Neuronal stem cell (in vitro differentiated cells): ENCODE data around the gene C11orf52.

Experiments
- DNase-seq: peaks from one replicate; pipeline ENCODE4 v3.0.0-alpha.2; 2013; ENCODE audit warnings: low spot score
- H2AFZ ChIP-seq: one replicate; pipeline ENCODE4 v1.6.1; 2013; ENCODE audit warnings: mild to moderate bottlenecking, low read length, inconsistent platforms
- H2AK5ac ChIP-seq: 2 replicates; pipeline ENCODE4 v1.6.1; 2013; ENCODE audit warnings: low read depth, mild to moderate bottlenecking, inconsistent platforms, low read length, moderate library complexity, mixed read lengths
- H2BK120ac ChIP-seq: 2 replicates; pipeline ENCODE4 v1.6.1; 2013; ENCODE audit warnings: low read depth, mild to moderate bottlenecking, inconsistent platforms, low read length, moderate library complexity, mixed read lengths
- H2BK12ac ChIP-seq: one replicate; pipeline ENCODE4 v1.6.1; 2013; ENCODE audit warnings: low read length, inconsistent platforms
- H2BK15ac ChIP-seq: 2 replicates; pipeline ENCODE4 v1.6.1; 2013; ENCODE audit warnings: mild to moderate bottlenecking, low read length, inconsistent platforms, mixed read lengths
- H2BK5ac ChIP-seq: one replicate; pipeline ENCODE4 v1.6.1; 2013; ENCODE audit warnings: inconsistent platforms, mild to moderate bottlenecking, low read length, moderate library complexity
- H3K14ac ChIP-seq: one replicate; pipeline ENCODE4 v1.6.1; 2013; ENCODE audit warnings: low read length, inconsistent platforms
- H3K18ac ChIP-seq: 2 replicates; pipeline ENCODE4 v1.6.1; 2013; ENCODE audit warnings: low read length, inconsistent platforms
- H3K23ac ChIP-seq: 2 replicates; pipeline ENCODE4 v1.6.1; 2013; ENCODE audit warnings: low read depth, mild to moderate bottlenecking, mixed read lengths, low read length, inconsistent platforms; ENCODE audit not compliant: poor library complexity
- H3K27ac ChIP-seq: replicated peaks from 3 replicates; pipeline ENCODE4 v1.5.1; 2013; ENCODE audit warnings: low read length, inconsistent platforms
- H3K27me3 ChIP-seq, 3 experiments: 2 replicates each; pipeline ENCODE4 v1.6.1; 2013; ENCODE audit warnings: low read length in 3 of 3, mild to moderate bottlenecking in 2 of 3, inconsistent platforms in 1 of 3, low read depth in 1 of 3, mixed read lengths in 1 of 3, moderate library complexity in 1 of 3; ENCODE audit not compliant: control insufficient read depth in 3 of 3, insufficient read depth in 3 of 3
- H3K36me3 ChIP-seq, 2 donors: replicated peaks in 1 of 2; 2 replicates each; pipeline ENCODE4 v1.6.1; 2013; ENCODE audit warnings: low read length in 2 of 2; ENCODE audit not compliant: control insufficient read depth in 2 of 2, insufficient read depth in 2 of 2
- H3K4ac ChIP-seq: 2 replicates; pipeline ENCODE4 v1.6.1; 2013; ENCODE audit warnings: inconsistent platforms, mild to moderate bottlenecking, low read length, moderate library complexity
- H3K4me1 ChIP-seq, 2 donors: 1 replicate in 1 of 2; 2 replicates in 1 of 2; pipeline ENCODE4 v1.6.1; 2013; ENCODE audit warnings: low read length in 2 of 2, low read depth in 1 of 2; ENCODE audit not compliant: control insufficient read depth in 2 of 2, insufficient read depth in 1 of 2
- H3K4me2 ChIP-seq: one replicate; pipeline ENCODE4 v1.6.1; 2013; ENCODE audit warnings: mild to moderate bottlenecking, low read length, inconsistent platforms; ENCODE audit not compliant: insufficient read depth, poor library complexity, severe bottlenecking
- H3K4me3 ChIP-seq, 2 donors: 2 replicates each; pipeline ENCODE4 v1.5.1; 2013; ENCODE audit warnings: low read length in 2 of 2, mild to moderate bottlenecking in 2 of 2, inconsistent platforms in 1 of 2, moderate library complexity in 1 of 2
- H3K79me1 ChIP-seq: one replicate; pipeline ENCODE4 v1.6.1; 2013; ENCODE audit warnings: low read depth, mild to moderate bottlenecking, inconsistent platforms, low read length, moderate library complexity
- H3K9ac ChIP-seq: one replicate; pipeline ENCODE4 v1.6.1; 2013; ENCODE audit warnings: mild to moderate bottlenecking, low read depth, low read length, inconsistent platforms; ENCODE audit not compliant: poor library complexity
- H3K9me3 ChIP-seq, 2 donors: replicated peaks in 1 of 2; 2 replicates each; pipeline versions ENCODE3 to v1.6.1; 2013; ENCODE audit warnings: low read length in 2 of 2, mild to moderate bottlenecking in 2 of 2, inconsistent platforms in 1 of 2, low read depth in 1 of 2, mixed read lengths in 1 of 2, moderate library complexity in 1 of 2; ENCODE audit not compliant: control insufficient read depth in 2 of 2, insufficient read depth in 1 of 2
- H4K8ac ChIP-seq: one replicate; pipeline ENCODE4 v1.6.1; 2013; ENCODE audit warnings: low read depth, mild to moderate bottlenecking, inconsistent platforms, low read length, moderate library complexity
- H4K91ac ChIP-seq: one replicate; pipeline ENCODE4 v1.6.1; 2013; ENCODE audit warnings: low read length, low read depth, mild to moderate bottlenecking, inconsistent platforms; ENCODE audit not compliant: poor library complexity
- WGBS, 2 donors: extraction: QIAGEN DNeasy Blood & Tissue Kit; methylation state at CpG; one replicate each; pipeline ENCODE4 v1.1.7; 2013; ENCODE audit warnings: missing lambda C conversion rate in 2 of 2, mixed read lengths in 1 of 2; ENCODE audit not compliant: insufficient read length in 2 of 2, insufficient replicate concordance in 1 of 2; ENCODE audit errors: extremely low coverage in 2 of 2; 5-methylcytosine and 5-hydroxymethylcytosine counted together

C11orf52 gene

DNA sequence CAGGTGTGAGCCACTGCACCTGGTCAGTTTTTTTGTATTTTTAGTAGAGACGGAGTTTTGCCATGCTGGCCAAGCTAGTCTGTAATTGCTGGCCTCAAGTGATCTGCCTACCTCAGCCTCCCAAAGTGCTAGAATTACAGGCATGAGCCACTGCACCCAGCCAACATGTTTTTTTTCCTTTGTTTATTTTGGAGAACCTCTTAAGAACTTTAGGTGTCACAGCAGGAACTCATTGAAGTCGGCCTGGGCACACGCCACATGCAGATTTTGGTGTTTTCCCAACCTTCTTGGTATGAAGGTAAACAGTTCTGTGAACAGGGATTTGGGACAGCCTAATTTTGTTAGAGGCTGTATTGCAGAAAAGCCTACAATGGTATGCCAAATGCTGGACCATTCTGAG lies 27.8 kb downstream of the C11orf52 start:
- no peak overlapping the region for H2BK12ac ChIP-seq
- no CpG with 5 or more reads among the region's 3 CpGs for WGBS, 2 donors
- no peaks in the 10 kb centered on the region for H3K9me3 ChIP-seq
- no peaks in the 10 kb centered on the region for H3K79me1 ChIP-seq
- H4K91ac ChIP-seq: no peak overlapping the region
- peaks cover 0 to 45% of the 10 kb centered on the region in 2 donors for H3K36me3 ChIP-seq
- no peak overlapping the region for H2AK5ac ChIP-seq
- H3K4me2 ChIP-seq: no peak overlapping the region
- H3K27ac ChIP-seq: no peak overlapping the region
- no peak overlapping the region for H3K4ac ChIP-seq
- H2BK5ac ChIP-seq: no peak overlapping the region
- H3K23ac ChIP-seq: no peak overlapping the region
- no peak overlapping the region for H3K18ac ChIP-seq
- H3K4me3 ChIP-seq: no peak overlapping the region
- H2BK15ac ChIP-seq: no peak overlapping the region
- no peak overlapping the region for H4K8ac ChIP-seq
- H3K4me1 ChIP-seq: no peaks in the 10 kb centered on the region
- no peak for DNase-seq
- no peak overlapping the region for H3K9ac ChIP-seq
- H3K14ac ChIP-seq: no peak overlapping the region
- no peak overlapping the region for H2BK120ac ChIP-seq
- no peak overlapping the region for H2AFZ ChIP-seq
- no peaks in the 10 kb centered on the region for H3K27me3 ChIP-seq

DNA sequence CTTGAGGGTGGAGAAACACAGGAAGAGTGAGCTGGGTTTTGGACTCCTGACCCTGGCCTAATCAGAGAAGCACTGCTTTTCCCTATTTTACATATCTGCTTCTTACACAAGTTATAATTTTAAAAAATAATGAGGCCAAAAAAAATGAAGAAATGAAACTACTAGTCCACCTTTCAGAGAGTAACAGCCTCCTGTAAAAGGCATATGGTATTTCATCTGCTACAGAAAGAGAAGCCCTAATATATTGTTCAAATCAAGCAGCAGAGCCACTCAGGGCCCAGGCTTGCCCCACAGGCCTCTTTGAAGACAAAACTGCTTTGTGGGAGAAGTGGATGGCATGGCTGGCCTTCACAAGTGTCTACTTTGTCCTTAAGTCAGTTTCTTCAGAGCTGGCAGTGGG lies 28.4 kb downstream of the C11orf52 start:
- peaks cover 0 to 41% of the 10 kb centered on the region in 2 donors for H3K36me3 ChIP-seq
- no peak overlapping the region for H3K27ac ChIP-seq
- H3K23ac ChIP-seq: no peak overlapping the region

GRCh38 chr11:111949519-111950426 lies 31.1 kb downstream of the C11orf52 start:
- WGBS, 2 donors: no CpG with 5 or more reads among the region's 7 CpGs
- H2AFZ ChIP-seq: no peak overlapping the region
- no peak overlapping the region for H3K4me3 ChIP-seq

More for the DNA sequence above, 28.4 kb downstream of the C11orf52 start:
- H3K79me1 ChIP-seq: no peaks in the 10 kb centered on the region
- no peaks in the 10 kb centered on the region for H3K27me3 ChIP-seq
- no peak overlapping the region for H4K91ac ChIP-seq
- H3K18ac ChIP-seq: no peak overlapping the region
- no peak for DNase-seq
- no peaks in the 10 kb centered on the region for H3K9me3 ChIP-seq
- no peak overlapping the region for H2BK120ac ChIP-seq
- no peaks in the 10 kb centered on the region for H3K4me1 ChIP-seq
- no peak overlapping the region for H2AFZ ChIP-seq
- no peak overlapping the region for H3K9ac ChIP-seq
- H4K8ac ChIP-seq: no peak overlapping the region
- no peak overlapping the region for H3K14ac ChIP-seq
- H3K4ac ChIP-seq: no peak overlapping the region
- peak overlapping the region; percentile 2 for H3K4me2 ChIP-seq
- H2BK5ac ChIP-seq: no peak overlapping the region
- no peak overlapping the region for H2BK12ac ChIP-seq
- H3K4me3 ChIP-seq: no peak overlapping the region
- no peak overlapping the region for H2BK15ac ChIP-seq
- H2AK5ac ChIP-seq: no peak overlapping the region

GRCh38 chr11:111951565-111951964 lies 32.9 kb downstream of the C11orf52 start:
- no peak overlapping the region for H3K23ac ChIP-seq
- no peak overlapping the region for H3K9ac ChIP-seq
- no peaks in the 10 kb centered on the region for H3K4me1 ChIP-seq
- H3K14ac ChIP-seq: no peak overlapping the region
- no peak for DNase-seq
- WGBS, 2 donors: no CpG with 5 or more reads among the region's 3 CpGs
- no peaks in the 10 kb centered on the region for H3K79me1 ChIP-seq
- no peak overlapping the region for H3K4me2 ChIP-seq
- no peak overlapping the region for H2BK15ac ChIP-seq
- no peak overlapping the region for H2AK5ac ChIP-seq
- H2BK120ac ChIP-seq: no peak overlapping the region
- no peak overlapping the region for H3K18ac ChIP-seq
- H3K27me3 ChIP-seq: no peaks in the 10 kb centered on the region
- peaks cover 0 to 14% of the 10 kb centered on the region in 2 donors for H3K36me3 ChIP-seq
- no peak overlapping the region for H4K8ac ChIP-seq
- no peak overlapping the region for H3K4me3 ChIP-seq
- no peak overlapping the region for H2BK5ac ChIP-seq
- H3K9me3 ChIP-seq: peaks cover 0 to 9% of the 10 kb centered on the region in 2 donors
- no peak overlapping the region for H3K27ac ChIP-seq
- no peak overlapping the region for H2AFZ ChIP-seq
- no peak overlapping the region for H3K4ac ChIP-seq
- H4K91ac ChIP-seq: no peak overlapping the region
- no peak overlapping the region for H2BK12ac ChIP-seq

More at GRCh38 chr11:111949519-111950426, 31.1 kb downstream of the C11orf52 start:
- Histone ChIP-seq H3K79me1 (no peaks in the 10 kb centered on the region), H3K36me3 (peaks cover 0 to 20% of the 10 kb centered on the region in 2 donors), H3K9ac (no peak overlapping the region), H3K4me1 (no peaks in the 10 kb centered on the region), H2BK12ac (no peak overlapping the region), H2BK15ac (no peak overlapping the region), H2AK5ac (no peak overlapping the region), H3K4ac (no peak overlapping the region), H2BK5ac (no peak overlapping the region), H3K27ac (no peak overlapping the region), H4K8ac (no peak overlapping the region), H4K91ac (no peak overlapping the region), H3K4me2 (no peak overlapping the region), H3K14ac (no peak overlapping the region), H2BK120ac (no peak overlapping the region), H3K18ac (no peak overlapping the region), H3K23ac (no peak overlapping the region), H3K9me3 (peaks cover 0 to 9% of the 10 kb centered on the region in 2 donors), H3K27me3 (no peaks in the 10 kb centered on the region)
- DNase-seq: no peak
